Heart right ventricle (tissue), 16 donors: ENCODE data around the gene PTPRN2. TPM values are rescaled to one million over a fixed set of nuclear protein-coding genes. Genes with fewer than 3 reads are reported as not detected.
"Not testable (repeated sequence)": the region's sequence is repeated elsewhere in the genome, so short reads cannot be mapped to it uniquely, and the experiment has no call there.

Experiments
- ATAC-seq, 8 donors: fragments of 200-7000 bp; cut with Tn5 transposase; one replicate each; pipeline ENCODE4 v1.9.1; 2020; ENCODE audit warnings: mild to moderate bottlenecking in 8 of 8, moderate library complexity in 8 of 8, moderate number of reproducible peaks in 1 of 8
- DNase-seq, 2 donors: peaks; one replicate each; pipeline ENCODE4 v3.0.0-alpha.2; 2020
- H3K27ac ChIP-seq, 10 donors: fragments of 200-600 bp; sonication (generic) in 2 of 10; one replicate each; pipeline versions ENCODE4 v1.5.0 to v1.8.0; 2020 to 2022; ENCODE audit warnings: mild to moderate bottlenecking in 3 of 10
- H3K27me3 ChIP-seq, 7 donors: fragments of 200-600 bp; one replicate each; pipeline ENCODE4 v1.8.0; 2021 to 2022; ENCODE audit warnings: mild to moderate bottlenecking in 2 of 7
- H3K36me3 ChIP-seq, 9 donors: fragments of 200-600 bp; sonication (generic) in 1 of 9; one replicate each; pipeline versions ENCODE4 v1.5.0 to v1.8.0; 2020 to 2022; ENCODE audit warnings: mild to moderate bottlenecking in 2 of 9
- H3K4me1 ChIP-seq, 9 donors: fragments of 200-600 bp; sonication (generic) in 1 of 9; one replicate each; pipeline versions ENCODE4 v1.5.0 to v1.8.0; 2020 to 2022; ENCODE audit warnings: mild to moderate bottlenecking in 4 of 9
- H3K4me3 ChIP-seq, 10 donors: fragments of 200-600 bp; sonication (generic) in 2 of 10; one replicate each; pipeline versions ENCODE4 v1.5.0 to v1.8.0; 2020 to 2022; ENCODE audit warnings: mild to moderate bottlenecking in 7 of 10, moderate library complexity in 2 of 10
- H3K9me3 ChIP-seq, 11 donors: fragments of 200-600 bp in 10 of 11; sonication (generic) in 2 of 11; one replicate each; pipeline versions ENCODE4 v1.5.0 to v1.8.0; 2013 to 2022; ENCODE audit warnings: mild to moderate bottlenecking in 2 of 11, control low read depth in 1 of 11, moderate library complexity in 1 of 11
- WGBS, 2 donors: extraction: QIAGEN DNeasy Blood & Tissue Kit; methylation state at CpG; one replicate each; pipeline ENCODE4 v1.1.7; 2013; ENCODE audit warnings: inconsistent platforms in 1 of 2; 5-methylcytosine and 5-hydroxymethylcytosine counted together
- intact Hi-C, 10 donors: fragments of 100-400 bp; cut with DNase I; formaldehyde crosslinking; loops; one replicate each; pipeline versions ENCODE4 v1.11.1 to v1.14.2; 2022
- long read RNA-seq, 3 donors: library from polyadenylated mRNA; unstranded; transcript quantifications; one replicate each; pipeline ENCODE4 v2.0.0, GENCODE V29; 2020 to 2021
- polyA plus RNA-seq, 2 donors: library from polyadenylated mRNA; stranded (reverse); fragments of 200-250 nt; gene quantifications; one replicate each; pipeline ENCODE4 v1.2.3, GENCODE V29; 2013
- total RNA-seq, 10 donors: library from RNA; stranded (reverse); fragmentation: NEBNext Ultra II Directional in 3 of 10; extraction: Animal tissue kit (Norgen Biotek cat#: 25700) in 3 of 10; gene quantifications; one replicate each; pipeline versions ENCODE4 v1.2.1 to v1.2.4, GENCODE V29; 2021 to 2023
- TF ChIP-seq, protein P1 (sequence below), 9 donors: fragments of 200-600 bp; sonication (generic) in 2 of 9; IDR thresholded peaks; one replicate each; pipeline versions ENCODE4 v1.5.0 to v1.8.0; 2021 to 2022; ENCODE audit warnings: antibody characterized with exemption in 9 of 9, mild to moderate bottlenecking in 5 of 9, moderate library complexity in 1 of 9
- donor health status: Arrhythmogenic right ventricular cardiomyopathy.
- donor health status: ischemic (EF 13 %, LVEDD 7.1; RV severe dilation, severe dysfunction).
- donor health status: healthy with polysubstance abuse.
- donor health status: DM: no; HTN: yes; CAD: no.
- donor health status: DM: no; HTN: no; CAD: no.
- donor health status: ischemic (EF 25% LVEDD 6.9; RV normal size, moderate dysfunction).
- donor health status: ischemic (EF 25% LVEDD 5.7; RV mildly dilated, moderate dysfunction).
- donor health status: healthy.
- donor health status: DM: yes; HTN: yes; CAD: no.
- donor health status: Ischemic cardiomyopathy.
- donor health status: ischemic (EF 35%, LVEDD 5.7; RV mildly dilated, moderate dysfunction).
- donor health status: nonischemic (EF 11% LVEDD 7.7; RV severe dilation, severe dysfunction).
- donor health status: DM: yes; HTN: yes; CAD: no.
- donor health status: PGD.
- donor health status: ischemic (EF 29% LVEDD 5.4; RV normal size, mild dysfunction).
- donor health status: nonischemic (EF 23%, LVEDD 6.1; RV moderate dilation, normal function).

Gene PTPRN2
- total RNA-seq (1 to 10 TPM in 7 of 10 donors, under 1 TPM in 3; 0.82 to 1.8 (median 1.3) TPM), polyA plus RNA-seq (1 to 10 TPM; 1.1 to 1.5 TPM)
- long read RNA-seq, donor 1, partial matches to known transcripts = 1 of 2 reads
- long read RNA-seq, donor 1, other reads (novel, unspliced or antisense) = 1 of 2 reads
- long read RNA-seq, donor 2, partial matches to known transcripts = 3 of 3 reads
- long read RNA-seq, donor 2, other reads (novel, unspliced or antisense) = 0 of 3 reads
- long read RNA-seq, donor 3, partial matches to known transcripts = 11 of 12 reads
- long read RNA-seq, donor 3, other reads (novel, unspliced or antisense) = 1 of 12 reads

GRCh38 chr7:158587162-158588084, at the start of gene PTPRN2:
TSS of gene PTPRN2 (minus strand) at chr7:158587823.
- H3K27me3 ChIP-seq = peaks cover 21 to 58% (median 54%) of the 10 kb centered on the region in 7 donors
- no peaks in the 10 kb centered on the region for H3K36me3 ChIP-seq
- H3K27ac ChIP-seq = no peak within 1 kb of the TSS
- H3K9me3 ChIP-seq = peaks cover 0 to under 1% (median 0%) of the 10 kb centered on the region in 11 donors
- peak; percentile 32 to 71 for DNase-seq
- TF ChIP-seq, protein P1, sequence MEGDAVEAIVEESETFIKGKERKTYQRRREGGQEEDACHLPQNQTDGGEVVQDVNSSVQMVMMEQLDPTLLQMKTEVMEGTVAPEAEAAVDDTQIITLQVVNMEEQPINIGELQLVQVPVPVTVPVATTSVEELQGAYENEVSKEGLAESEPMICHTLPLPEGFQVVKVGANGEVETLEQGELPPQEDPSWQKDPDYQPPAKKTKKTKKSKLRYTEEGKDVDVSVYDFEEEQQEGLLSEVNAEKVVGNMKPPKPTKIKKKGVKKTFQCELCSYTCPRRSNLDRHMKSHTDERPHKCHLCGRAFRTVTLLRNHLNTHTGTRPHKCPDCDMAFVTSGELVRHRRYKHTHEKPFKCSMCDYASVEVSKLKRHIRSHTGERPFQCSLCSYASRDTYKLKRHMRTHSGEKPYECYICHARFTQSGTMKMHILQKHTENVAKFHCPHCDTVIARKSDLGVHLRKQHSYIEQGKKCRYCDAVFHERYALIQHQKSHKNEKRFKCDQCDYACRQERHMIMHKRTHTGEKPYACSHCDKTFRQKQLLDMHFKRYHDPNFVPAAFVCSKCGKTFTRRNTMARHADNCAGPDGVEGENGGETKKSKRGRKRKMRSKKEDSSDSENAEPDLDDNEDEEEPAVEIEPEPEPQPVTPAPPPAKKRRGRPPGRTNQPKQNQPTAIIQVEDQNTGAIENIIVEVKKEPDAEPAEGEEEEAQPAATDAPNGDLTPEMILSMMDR (IDR thresholded peaks at IDR 0.05) = no peak
- H3K4me3 ChIP-seq = peak within 1 kb of the TSS; percentile 10 to 50 (median 38)
- 3 to 4% methylated on average over 21 to 102 of the region's 110 CpGs for WGBS, 2 donors
- intact Hi-C loops = no loop called here
- H3K4me1 ChIP-seq = peaks cover 9 to 24% (median 15%) of the 10 kb centered on the region in 9 donors
- peak; percentile 68 to 94 (median 85) for ATAC-seq

DNA sequence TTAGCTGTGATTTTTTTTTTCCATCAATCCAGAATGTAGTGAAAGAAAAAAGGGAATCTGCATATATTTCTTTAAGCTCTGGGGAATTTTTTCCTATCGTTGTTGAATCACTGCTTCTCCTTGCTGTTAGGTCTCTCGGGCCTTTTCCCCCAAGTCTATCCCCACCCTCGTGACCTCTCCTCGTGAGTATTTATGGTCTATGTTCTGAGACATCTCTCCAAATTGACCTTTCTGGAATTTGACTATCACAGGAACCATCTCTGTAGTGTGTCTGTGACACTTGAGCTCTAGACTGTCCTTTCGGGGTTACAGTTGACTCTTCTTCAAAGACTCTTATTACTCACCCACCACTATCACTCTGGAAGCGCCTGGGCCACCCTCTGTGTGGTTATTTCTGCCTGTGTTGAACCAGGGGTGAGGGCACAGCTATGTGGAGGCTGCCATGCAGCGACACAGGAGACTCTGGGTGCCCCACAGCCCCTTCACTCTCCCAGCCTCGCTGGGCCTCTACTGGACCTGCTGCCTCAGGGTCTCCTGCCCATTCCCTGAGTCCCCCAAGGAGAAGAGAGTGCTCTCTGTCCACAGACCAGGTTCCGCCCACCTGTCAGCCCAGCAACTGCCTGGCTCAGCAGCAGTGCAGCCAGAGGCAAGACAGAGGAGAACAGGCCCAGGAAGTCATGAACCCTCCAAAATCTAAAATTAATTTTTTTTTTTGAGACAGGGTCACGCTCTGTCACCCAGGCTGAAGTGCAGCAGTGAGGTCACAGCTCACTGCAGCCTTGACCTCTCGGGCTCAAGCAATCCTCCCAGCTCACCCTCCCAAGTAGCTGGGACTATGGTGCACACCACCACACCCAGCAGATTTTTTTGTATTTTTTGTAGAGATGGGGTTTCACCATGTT, 45.7 kb upstream of the PTPRN2 start:
- Histone ChIP-seq H3K4me1 (no peaks in the 10 kb centered on the region), H3K9me3 (no peaks in the 10 kb centered on the region), H3K27ac (no peak overlapping the region), H3K27me3 (no peaks in the 10 kb centered on the region), H3K36me3 (peaks cover 0 to 53% (median 0%) of the 10 kb centered on the region in 9 donors), H3K4me3 (no peak overlapping the region)
- DNase-seq = no peak
- TF ChIP-seq, protein P1 (IDR thresholded peaks at IDR 0.05) = no peak
- intact Hi-C loops = no loop called here
- 90 to 94% methylated on average over 11 of the region's 11 CpGs for WGBS, 2 donors
- peak in 1 of 8 donors; percentile 31 for ATAC-seq

- Histone ChIP-seq H3K36me3 (peaks cover 0 to 48% (median 0%) of the 10 kb centered on the region in 9 donors), H3K9me3 (no peaks in the 10 kb centered on the region), H3K27me3 (no peaks in the 10 kb centered on the region), H3K27ac (no peak overlapping the region), H3K4me3 (no peak overlapping the region), H3K4me1 (no peaks in the 10 kb centered on the region)
- WGBS, 2 donors = 79 to 89% methylated on average over 3 of the region's 3 CpGs
- TF ChIP-seq, protein P1 (IDR thresholded peaks at IDR 0.05) = no peak
- ATAC-seq (no peak), DNase-seq (no peak)
- intact Hi-C loops = no loop called here
Observed at GRCh38 chr7:158631574-158632195, 44.1 kb upstream of the PTPRN2 start.

GRCh38 chr7:158626289-158626688, 38.7 kb upstream of the PTPRN2 start:
- ATAC-seq, H3K27ac ChIP-seq, H3K4me1 ChIP-seq, H3K9me3 ChIP-seq, H3K27me3 ChIP-seq, DNase-seq, H3K4me3 ChIP-seq, intact Hi-C loops: not testable (repeated sequence)
- H3K36me3 ChIP-seq = peaks cover 0 to 29% (median 0%) of the 10 kb centered on the region in 9 donors
- 94 to 96% methylated on average over 8 of the region's 8 CpGs for WGBS, 2 donors
